ENCODE data around the gene MLLT3.

- TF ChIP-seq POLR2A (IDR thresholded peaks at IDR 0.05; ENCODE audit: low read length), result no peak
- TF ChIP-seq GATA1 (IDR thresholded peaks at IDR 0.05; ENCODE audit: low read depth, low read length), result no peak
These were observed 110.2 kb downstream of the MLLT3 start for GRCh38 chr9:20512106-20512505.

Data from erythroblast (primary cell).